Measurements from ENCODE around the gene VOPP1.

The VOPP1 gene

GRCh38 chr7:55576753-55577152 is 4.5 kb upstream of the VOPP1 start:
- DNase-seq, result no peak

- no peak for DNase-seq
These were observed 3.4 kb upstream of the VOPP1 start for GRCh38 chr7:55575733-55576132.

- DNase-seq, result no peak
These were observed 2.8 kb upstream of the VOPP1 start for GRCh38 chr7:55575098-55575497.

GRCh38 chr7:55574051-55574717 is 1.9 kb upstream of the VOPP1 start:
- DNase-seq, result no peak

- no peak for DNase-seq
These were observed 1.1 kb upstream of the VOPP1 start for GRCh38 chr7:55573234-55573900.

GRCh38 chr7:55571511-55572377 is 558 bp downstream of the VOPP1 start:
- peak; percentile 44 for DNase-seq

GRCh38 chr7:55570939-55571338 is 1.4 kb downstream of the VOPP1 start:
- no peak for DNase-seq

GRCh38 chr7:55570218-55570873 is 2.0 kb downstream of the VOPP1 start:
- DNase-seq, result no peak

GRCh38 chr7:55569797-55570196 is 2.5 kb downstream of the VOPP1 start:
- no peak for DNase-seq

- DNase-seq, result no peak
These were observed 3.0 kb downstream of the VOPP1 start for GRCh38 chr7:55569269-55569663.

GRCh38 chr7:55568613-55569268 is 3.6 kb downstream of the VOPP1 start:
- DNase-seq, result no peak

- peak; percentile 48 for DNase-seq
These were observed 4.7 kb downstream of the VOPP1 start for GRCh38 chr7:55567571-55567970.

GRCh38 chr7:55565681-55566080 is 6.6 kb downstream of the VOPP1 start:
- no peak for DNase-seq

GRCh38 chr7:55563596-55564325 is 8.5 kb downstream of the VOPP1 start:
- no peak for DNase-seq

- DNase-seq, result no peak
These were observed 10.6 kb downstream of the VOPP1 start for GRCh38 chr7:55561690-55562089.

- DNase-seq, result no peak
These were observed 13.1 kb downstream of the VOPP1 start for GRCh38 chr7:55558962-55559920.

- DNase-seq, result no peak
These were observed 14.6 kb downstream of the VOPP1 start for GRCh38 chr7:55557666-55558188.

GRCh38 chr7:55556492-55556891 is 15.8 kb downstream of the VOPP1 start:
- no peak for DNase-seq

- DNase-seq, result no peak
These were observed 16.3 kb downstream of the VOPP1 start for GRCh38 chr7:55556031-55556430.

GRCh38 chr7:55555160-55555559 is 17.1 kb downstream of the VOPP1 start:
- DNase-seq, result no peak

GRCh38 chr7:55554038-55554437 is 18.3 kb downstream of the VOPP1 start:
- no peak for DNase-seq
